HepG2 (cell line): Measurements from ENCODE around the gene RAB11FIP2. TPM values are rescaled to one million over a fixed set of nuclear protein-coding genes. Genes with fewer than 3 reads are reported as not detected.

ENCODE experiments used
- AFF4 ChIP-seq: sonication (generic); formaldehyde crosslinking; IDR thresholded peaks from 2 replicates; pipeline ENCODE4 v1.4.0; 2020; ENCODE audit warnings: missing genetic modification reagents
- ARID2 ChIP-seq: sonication (generic); formaldehyde crosslinking; IDR thresholded peaks from 2 replicates; pipeline ENCODE4 v1.8.1; 2022; ENCODE audit warnings: mild to moderate bottlenecking, missing genetic modification reagents, borderline replicate concordance
- BCLAF1 ChIP-seq: fragments of 450-650 bp; IDR thresholded peaks from 2 replicates; pipeline ENCODE4 v1.6.1; 2017; ENCODE audit warnings: mild to moderate bottlenecking
- CREB3 ChIP-seq: sonication (generic); formaldehyde crosslinking; IDR thresholded peaks from 2 replicates; pipeline ENCODE4 v1.5.0; 2020; ENCODE audit warnings: missing genetic modification reagents
- GFI1 ChIP-seq: sonication (generic); formaldehyde crosslinking; IDR thresholded peaks from 2 replicates; pipeline ENCODE4 v1.5.0; 2020; ENCODE audit warnings: missing genetic modification reagents, mild to moderate bottlenecking, borderline replicate concordance
- POLR2A ChIP-seq, 2 experiments: IDR thresholded peaks; 2 replicates each; pipeline ENCODE4 v1.6.1; 2011; ENCODE audit warnings: low read depth in 2 of 2, low read length in 2 of 2, mild to moderate bottlenecking in 1 of 2, moderate library complexity in 1 of 2; ENCODE audit not compliant: insufficient read depth in 1 of 2
- POLR2G ChIP-seq: fragments of 200-400 bp; formaldehyde crosslinking; IDR thresholded peaks from 2 replicates; pipeline ENCODE4 v1.6.1; 2018; ENCODE audit warnings: mild to moderate bottlenecking, low read depth, low read length, moderate library complexity
- RFX1 ChIP-seq: fragments of 450-650 bp; IDR thresholded peaks from 2 replicates; pipeline ENCODE4 v1.6.1; 2017
- SP140L ChIP-seq: sonication (generic); formaldehyde crosslinking; IDR thresholded peaks from 2 replicates; pipeline ENCODE4 v1.4.0; 2020; ENCODE audit warnings: missing genetic modification reagents, borderline replicate concordance
- ZFAT ChIP-seq: sonication (generic); formaldehyde crosslinking; conservative IDR thresholded peaks from 2 replicates; pipeline ENCODE4 v1.8.1; 2023; ENCODE audit warnings: missing genetic modification reagents, inconsistent platforms
- ZNF382 ChIP-seq: sonication (generic); formaldehyde crosslinking; IDR thresholded peaks from 2 replicates; pipeline ENCODE4 v1.5.0; 2020; ENCODE audit warnings: missing genetic modification reagents, mild to moderate bottlenecking, borderline replicate concordance
- ZNF891 ChIP-seq: sonication (generic); formaldehyde crosslinking; IDR thresholded peaks from 2 replicates; pipeline ENCODE4 v1.5.0; 2020; ENCODE audit warnings: mild to moderate bottlenecking, missing genetic modification reagents
- polyA plus RNA-seq, 8 experiments: library from polyadenylated mRNA; depleted of rRNA in 3 of 8; stranded (reverse) in 7 of 8; unstranded in 1 of 8; fragments of >200 nt; fragmentation: Illumina TruSeq in 4 of 8; extraction: Trizol in 4 of 8; gene quantifications; 2 replicates each; pipeline versions ENCODE4 v1.2.1 to v1.2.3, GENCODE V29; 2011 to 2016; ENCODE audit warnings: low read depth in 4 of 8, missing spikeins in 1 of 8, mixed read lengths in 1 of 8; ENCODE audit not compliant: insufficient read depth in 1 of 8
- total RNA-seq, 5 experiments: library from RNA; depleted of rRNA; stranded (reverse); fragments of >200 nt; fragmentation: Illumina TruSeq; extraction: Trizol; gene quantifications; 2 replicates each; pipeline ENCODE4 v1.2.3, GENCODE V29; 2016; ENCODE audit warnings: low read depth in 1 of 5
- TF ChIP-seq, protein P1 (sequence below): sonication (generic); formaldehyde crosslinking; IDR thresholded peaks from 2 replicates; pipeline ENCODE4 v1.5.0; 2020; ENCODE audit warnings: mild to moderate bottlenecking, missing genetic modification reagents, moderate library complexity
- TF ChIP-seq, protein P2 (sequence below), 2 experiments: sonication (generic) in 1 of 2; formaldehyde crosslinking in 1 of 2; IDR thresholded peaks; 2 replicates each; pipeline versions ENCODE4 v1.4.0 to v1.6.1; 2018 to 2020; ENCODE audit warnings: missing genetic modification reagents in 2 of 2, borderline replicate concordance in 1 of 2, low read depth in 1 of 2, mild to moderate bottlenecking in 1 of 2, missing biosample characterization in 1 of 2
- TF ChIP-seq, protein P3 (sequence below): IDR thresholded peaks from 2 replicates; pipeline ENCODE4 v1.6.1; 2016; ENCODE audit warnings: missing genetic modification reagents, missing compliant biosample characterization

Gene RAB11FIP2
- total and polyA plus RNA-seq, 2 of the 13 experiments (the other 11 are each of a cell fraction or from before 2014, with no cell fraction given) = 4.7 to 13.0 TPM

DNA sequence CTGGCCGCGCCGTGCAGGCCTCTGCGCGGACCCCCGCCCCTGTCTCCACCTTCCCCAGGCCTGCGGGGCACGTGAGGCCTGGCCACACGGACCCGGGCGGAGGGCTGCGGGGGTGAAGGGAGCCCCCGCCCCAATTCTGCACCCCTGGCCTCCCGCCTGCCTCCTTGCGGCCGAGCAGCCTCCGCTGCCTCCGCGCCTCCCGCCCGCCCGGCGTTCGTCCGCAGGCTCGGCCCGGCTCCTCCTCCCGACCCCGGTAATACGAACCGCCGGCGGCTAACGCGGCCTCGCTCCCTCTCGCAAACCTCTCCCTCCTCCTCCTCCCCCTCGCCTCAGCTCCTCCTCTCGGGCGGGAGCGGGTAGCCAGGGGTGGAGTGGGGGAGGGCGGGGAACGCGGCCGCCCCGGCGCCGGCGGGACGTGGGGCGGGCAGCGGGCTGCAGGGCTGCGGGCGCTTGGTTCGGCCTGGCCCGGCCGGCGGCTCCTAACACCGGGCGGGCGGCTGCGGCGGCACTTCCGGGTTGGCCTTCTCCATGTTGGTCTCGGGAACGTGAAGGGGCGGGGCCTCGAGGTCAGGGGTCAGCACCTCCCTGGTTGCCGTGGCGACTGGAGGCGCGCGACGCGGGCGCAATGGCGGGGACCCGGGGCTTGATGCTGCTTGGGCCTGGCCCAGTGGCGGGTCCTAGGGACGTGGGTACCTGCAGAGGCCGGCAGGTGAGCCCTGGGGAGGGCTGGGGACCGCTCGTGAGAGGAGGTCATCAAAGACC is at the start of gene RAB11FIP2 (continued):
- TF ChIP-seq, protein P1, sequence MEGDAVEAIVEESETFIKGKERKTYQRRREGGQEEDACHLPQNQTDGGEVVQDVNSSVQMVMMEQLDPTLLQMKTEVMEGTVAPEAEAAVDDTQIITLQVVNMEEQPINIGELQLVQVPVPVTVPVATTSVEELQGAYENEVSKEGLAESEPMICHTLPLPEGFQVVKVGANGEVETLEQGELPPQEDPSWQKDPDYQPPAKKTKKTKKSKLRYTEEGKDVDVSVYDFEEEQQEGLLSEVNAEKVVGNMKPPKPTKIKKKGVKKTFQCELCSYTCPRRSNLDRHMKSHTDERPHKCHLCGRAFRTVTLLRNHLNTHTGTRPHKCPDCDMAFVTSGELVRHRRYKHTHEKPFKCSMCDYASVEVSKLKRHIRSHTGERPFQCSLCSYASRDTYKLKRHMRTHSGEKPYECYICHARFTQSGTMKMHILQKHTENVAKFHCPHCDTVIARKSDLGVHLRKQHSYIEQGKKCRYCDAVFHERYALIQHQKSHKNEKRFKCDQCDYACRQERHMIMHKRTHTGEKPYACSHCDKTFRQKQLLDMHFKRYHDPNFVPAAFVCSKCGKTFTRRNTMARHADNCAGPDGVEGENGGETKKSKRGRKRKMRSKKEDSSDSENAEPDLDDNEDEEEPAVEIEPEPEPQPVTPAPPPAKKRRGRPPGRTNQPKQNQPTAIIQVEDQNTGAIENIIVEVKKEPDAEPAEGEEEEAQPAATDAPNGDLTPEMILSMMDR (CRISPR knock-in tag) = peak; percentile 43; the same call in 1 of the 2 replicates
- TF ChIP-seq, protein P2, sequence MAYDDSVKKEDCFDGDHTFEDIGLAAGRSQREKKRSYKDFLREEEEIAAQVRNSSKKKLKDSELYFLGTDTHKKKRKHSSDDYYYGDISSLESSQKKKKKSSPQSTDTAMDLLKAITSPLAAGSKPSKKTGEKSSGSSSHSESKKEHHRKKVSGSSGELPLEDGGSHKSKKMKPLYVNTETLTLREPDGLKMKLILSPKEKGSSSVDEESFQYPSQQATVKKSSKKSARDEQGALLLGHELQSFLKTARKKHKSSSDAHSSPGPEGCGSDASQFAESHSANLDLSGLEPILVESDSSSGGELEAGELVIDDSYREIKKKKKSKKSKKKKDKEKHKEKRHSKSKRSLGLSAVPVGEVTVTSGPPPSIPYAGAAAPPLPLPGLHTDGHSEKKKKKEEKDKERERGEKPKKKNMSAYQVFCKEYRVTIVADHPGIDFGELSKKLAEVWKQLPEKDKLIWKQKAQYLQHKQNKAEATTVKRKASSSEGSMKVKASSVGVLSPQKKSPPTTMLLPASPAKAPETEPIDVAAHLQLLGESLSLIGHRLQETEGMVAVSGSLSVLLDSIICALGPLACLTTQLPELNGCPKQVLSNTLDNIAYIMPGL (CRISPR knock-in tag; IDR thresholded peaks at IDR 0.05; ENCODE audit: borderline replicate concordance in 1 of 2, low read depth in 1 of 2) = peak in 1 of 2 experiments; percentile 94; a peak in 2 of 4 replicates
- TF ChIP-seq CREB3 (peak; percentile 68; the same call in 1 of the 2 replicates), ZNF382 (CRISPR knock-in tag) (no peak), GFI1 (no peak), RFX1 (peak; percentile 96), POLR2A (IDR thresholded peaks at IDR 0.05; ENCODE audit: insufficient read depth in 1 of 2, low read depth in 2 of 2, low read length in 2 of 2) (peak in 1 of 2 experiments; percentile 64), BCLAF1 (no peak), AFF4 (CRISPR knock-in tag) (no peak), ARID2 (CRISPR knock-in tag) (no peak), ZNF891 (peak; percentile 60; the same call in 1 of the 2 replicates), ZFAT (CRISPR knock-in tag) (no peak), SP140L (no peak), POLR2G (peak; percentile 76)
- TF ChIP-seq, protein P3, sequence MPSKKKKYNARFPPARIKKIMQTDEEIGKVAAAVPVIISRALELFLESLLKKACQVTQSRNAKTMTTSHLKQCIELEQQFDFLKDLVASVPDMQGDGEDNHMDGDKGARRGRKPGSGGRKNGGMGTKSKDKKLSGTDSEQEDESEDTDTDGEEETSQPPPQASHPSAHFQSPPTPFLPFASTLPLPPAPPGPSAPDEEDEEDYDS (CRISPR knock-in tag) = peak; percentile 92
